Ishikawa (cell line): ENCODE measurements around the gene PBLD.

Source experiments
- CEBPB ChIP-seq: IDR thresholded peaks from 2 replicates; pipeline ENCODE4 v1.6.1; 2012
- EP300 ChIP-seq: IDR thresholded peaks from 2 replicates; pipeline ENCODE4 v1.6.1; 2012; ENCODE audit warnings: borderline replicate concordance
- TAF1 ChIP-seq: IDR thresholded peaks from 2 replicates; pipeline ENCODE4 v1.6.1; 2012; ENCODE audit warnings: low read depth, mild to moderate bottlenecking
- TCF12 ChIP-seq: IDR thresholded peaks from 2 replicates; pipeline ENCODE4 v1.6.1; 2012; ENCODE audit warnings: low read depth
- TEAD4 ChIP-seq: IDR thresholded peaks from 2 replicates; pipeline ENCODE4 v1.6.1; 2012

DNA sequence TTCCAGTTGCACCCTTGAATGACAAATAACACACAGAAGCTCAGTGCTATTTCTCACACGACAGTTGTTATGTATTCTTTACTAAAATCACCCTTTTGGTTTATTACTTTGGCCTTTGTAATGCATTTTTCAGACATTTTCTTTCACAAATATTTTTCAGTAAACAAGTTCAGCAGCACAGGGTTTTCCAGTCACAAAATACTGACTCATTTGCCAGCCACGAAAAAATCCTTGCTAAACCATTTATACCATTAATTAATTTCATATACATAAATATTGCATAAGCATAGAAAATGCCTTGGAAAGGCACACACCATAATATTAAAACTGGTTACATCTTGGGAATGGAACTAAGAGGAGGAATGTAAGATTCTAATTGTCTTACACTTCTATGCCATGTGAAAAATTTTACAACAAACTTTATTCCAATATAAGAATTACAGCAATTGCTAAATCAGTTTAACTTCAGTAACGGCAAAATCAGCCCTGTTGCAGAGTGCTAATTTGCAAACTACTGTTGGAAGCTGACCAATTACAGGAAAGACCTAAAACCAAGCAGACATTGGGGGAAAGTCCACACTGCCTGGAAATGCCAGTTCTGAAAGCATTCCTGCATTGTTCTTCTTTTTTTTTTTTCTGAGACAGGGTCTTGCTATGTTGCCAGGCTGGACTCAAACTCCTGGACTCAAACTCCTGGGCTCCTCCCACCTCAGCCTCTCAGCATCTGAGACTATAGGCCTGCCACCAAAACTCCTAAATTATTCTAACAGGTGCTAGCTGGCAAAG, 31.6 kb upstream of the PBLD start:
- TF ChIP-seq TEAD4 (no peak), EP300 (no peak), CEBPB (no peak), TAF1 (no peak), TCF12 (no peak)
